Pancreas (tissue), 10 donors: ENCODE data around the gene ZFP30. TPM values are rescaled to one million over a fixed set of nuclear protein-coding genes. Genes with fewer than 3 reads are reported as not detected.
"Not testable (repeated sequence)": the region's sequence is repeated elsewhere in the genome, so short reads cannot be mapped to it uniquely, and the experiment has no call there.

Source experiments
- ATAC-seq, 4 donors: fragments of 200-7000 bp; cut with Tn5 transposase; one replicate each; pipeline versions ENCODE4 v1.8.0 to v1.9.1; 2020; ENCODE audit warnings: mild to moderate bottlenecking in 4 of 4, moderate library complexity in 4 of 4
- DNase-seq, 6 donors: peaks; one replicate each; pipeline ENCODE4 v3.0.0-alpha.2; 2020
- FAIRE-seq: peaks from 2 replicates; lab custom pipeline; 2012; peaks lifted over from hg19 to GRCh38; lab: Jason Lieb, UNC
- H3K27ac ChIP-seq, 4 donors: fragments of 200-600 bp; sonication (generic); 1 replicate in 3 of 4; 2 replicates in 1 of 4; pipeline versions ENCODE4 v1.5.0 to v1.8.0; 2020
- H3K27me3 ChIP-seq, 4 donors: fragments of 200-600 bp; one replicate each; pipeline ENCODE4 v1.8.0; 2021
- H3K36me3 ChIP-seq, 3 donors: fragments of 200-600 bp; sonication (generic) in 1 of 3; one replicate each; pipeline versions ENCODE4 v1.5.0 to v1.8.0; 2020 to 2021
- H3K4me1 ChIP-seq, 3 donors: fragments of 200-600 bp; one replicate each; pipeline ENCODE4 v1.8.0; 2021
- H3K4me3 ChIP-seq, 4 donors: fragments of 200-600 bp; sonication (generic) in 2 of 4; one replicate each; pipeline versions ENCODE4 v1.5.0 to v1.8.0; 2020 to 2021
- H3K9me3 ChIP-seq, 4 donors: fragments of 200-600 bp; one replicate each; pipeline ENCODE4 v1.8.0; 2021
- WGBS, 2 donors: extraction: QIAGEN DNeasy Blood & Tissue Kit; methylation state at CpG; one replicate each; pipeline ENCODE4 v1.1.7; 2013; 5-methylcytosine and 5-hydroxymethylcytosine counted together
- intact Hi-C, 3 donors: fragments of 100-400 bp; cut with DNase I; formaldehyde crosslinking; loops; one replicate each; pipeline versions ENCODE4 v1.11.1 to v1.14.2; 2022
- polyA plus RNA-seq, 2 donors: library from polyadenylated mRNA; stranded (reverse); fragments of 200-250 nt; gene quantifications; one replicate each; pipeline ENCODE4 v1.2.3, GENCODE V29; 2013
- total RNA-seq, 6 donors: library from RNA; stranded (reverse); fragmentation: NEBNext Ultra II Directional in 4 of 6; extraction: Animal tissue kit (Norgen Biotek cat#: 25700) in 4 of 6; gene quantifications; one replicate each; pipeline versions ENCODE4 v1.2.1 to v1.2.4, GENCODE V29; 2021 to 2023
- TF ChIP-seq, protein P1 (sequence below), 4 donors: fragments of 200-600 bp; sonication (generic) in 3 of 4; IDR thresholded peaks; one replicate each; pipeline versions ENCODE4 v1.5.0 to v1.8.0; 2021; ENCODE audit warnings: antibody characterized with exemption in 4 of 4
- donor health status: healthy with polysubstance abuse.
- donor health status: DM: no; HTN: no; CAD: no; lungs with moderate emphysema.
- donor health status: DM: no; HTN: no; CAD: no.
- donor health status: control.
- donor health status: control.
- donor health status: Bipolar disorder and iron deficiency.
- donor health status: DM: yes; HTN: yes; CAD: no.
- donor health status: DM: no; HTN: no; CAD: no.
- donor health status: DM: no; HTN: no; CAD: no.
- donor health status: DM: yes; HTN: yes; CAD: no.

The ZFP30 gene
- total and polyA plus RNA-seq, 8 donors: 2.6 to 8.2 (median 3.3) TPM

DNA sequence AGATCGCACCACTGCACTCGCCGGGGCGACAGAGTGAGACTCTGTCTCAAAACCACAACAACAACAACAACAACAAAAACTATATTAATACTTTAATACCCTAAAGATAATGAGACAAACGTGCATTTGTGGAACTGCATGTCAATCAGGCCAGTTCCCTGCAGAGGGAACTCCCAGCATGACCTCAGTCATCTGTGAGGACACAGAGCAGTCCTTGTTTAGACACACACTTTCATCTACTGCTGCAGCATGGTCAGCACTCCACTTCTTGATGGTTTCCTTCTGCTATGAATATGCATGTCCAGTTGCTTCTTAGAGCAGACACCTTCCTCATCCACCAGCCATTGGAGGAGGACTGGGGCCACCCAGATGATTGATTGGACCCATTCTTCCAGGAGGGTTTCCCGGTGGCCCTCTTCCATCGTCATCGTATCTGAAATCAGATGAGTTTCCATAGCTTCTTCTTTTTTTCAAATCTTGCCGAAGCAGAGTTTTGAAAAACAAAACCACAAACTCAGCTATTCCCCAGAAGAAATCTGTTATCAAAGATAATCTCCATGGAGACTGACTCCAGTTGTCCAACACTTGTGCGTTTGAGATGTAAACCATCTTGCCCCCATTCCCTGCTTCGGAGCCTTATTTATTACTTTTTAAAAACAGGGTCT is 37.8 kb upstream of the ZFP30 start:
- intact Hi-C loops: no loop called here
- no peaks in the 10 kb centered on the region for H3K36me3 ChIP-seq
- no peak for ATAC-seq
- no peak for DNase-seq
- TF ChIP-seq, protein P1, sequence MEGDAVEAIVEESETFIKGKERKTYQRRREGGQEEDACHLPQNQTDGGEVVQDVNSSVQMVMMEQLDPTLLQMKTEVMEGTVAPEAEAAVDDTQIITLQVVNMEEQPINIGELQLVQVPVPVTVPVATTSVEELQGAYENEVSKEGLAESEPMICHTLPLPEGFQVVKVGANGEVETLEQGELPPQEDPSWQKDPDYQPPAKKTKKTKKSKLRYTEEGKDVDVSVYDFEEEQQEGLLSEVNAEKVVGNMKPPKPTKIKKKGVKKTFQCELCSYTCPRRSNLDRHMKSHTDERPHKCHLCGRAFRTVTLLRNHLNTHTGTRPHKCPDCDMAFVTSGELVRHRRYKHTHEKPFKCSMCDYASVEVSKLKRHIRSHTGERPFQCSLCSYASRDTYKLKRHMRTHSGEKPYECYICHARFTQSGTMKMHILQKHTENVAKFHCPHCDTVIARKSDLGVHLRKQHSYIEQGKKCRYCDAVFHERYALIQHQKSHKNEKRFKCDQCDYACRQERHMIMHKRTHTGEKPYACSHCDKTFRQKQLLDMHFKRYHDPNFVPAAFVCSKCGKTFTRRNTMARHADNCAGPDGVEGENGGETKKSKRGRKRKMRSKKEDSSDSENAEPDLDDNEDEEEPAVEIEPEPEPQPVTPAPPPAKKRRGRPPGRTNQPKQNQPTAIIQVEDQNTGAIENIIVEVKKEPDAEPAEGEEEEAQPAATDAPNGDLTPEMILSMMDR (IDR thresholded peaks at IDR 0.05): no peak
- FAIRE-seq: no peak
- no peaks in the 10 kb centered on the region for H3K27me3 ChIP-seq
- H3K27ac ChIP-seq: no peak overlapping the region
- H3K4me1 ChIP-seq: no peaks in the 10 kb centered on the region
- no peak overlapping the region for H3K4me3 ChIP-seq
- whole genome bisulfite sequencing, 2 donors: 73 to 79% methylated on average over 11 of the region's 11 CpGs
- no peaks in the 10 kb centered on the region for H3K9me3 ChIP-seq

DNA sequence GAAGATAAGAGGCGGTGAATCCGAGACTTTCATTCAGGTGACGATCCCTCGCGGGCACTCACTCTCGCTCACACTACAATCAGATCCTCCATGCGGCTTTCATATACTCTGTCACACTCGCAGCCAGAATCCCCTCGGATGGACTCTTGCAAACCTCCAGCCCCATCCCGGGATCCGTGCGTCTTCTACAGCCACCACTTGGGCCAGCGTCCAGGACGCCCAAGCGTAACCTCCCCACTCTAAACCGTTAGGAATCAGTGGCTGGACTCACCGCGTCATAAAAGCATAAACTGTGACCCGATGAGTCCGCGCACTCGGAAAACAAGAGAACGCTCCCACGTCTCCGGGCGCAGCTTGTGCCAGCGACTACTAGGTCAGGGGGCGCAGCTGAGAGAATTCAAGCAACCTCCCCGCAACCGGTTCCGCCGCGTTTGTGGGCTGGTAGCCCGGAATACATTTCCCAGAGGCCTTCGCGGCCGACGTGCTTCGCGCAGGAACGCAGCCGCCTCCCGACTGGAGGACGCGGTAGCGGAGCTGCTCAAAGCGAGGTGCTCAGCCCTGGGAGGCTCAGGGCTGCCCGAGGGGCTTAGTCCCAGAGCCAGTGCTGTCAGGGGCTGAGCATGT is 36.7 kb upstream of the ZFP30 start:
- DNase-seq (peak; percentile 41 to 84 (median 62)), ATAC-seq (peak; percentile 75 to 97 (median 94)), FAIRE-seq (no peak)
- Histone ChIP-seq H3K9me3 (no peaks in the 10 kb centered on the region), H3K4me3 (peak overlapping the region; percentile 3 to 51 (median 20)), H3K4me1 (no peaks in the 10 kb centered on the region), H3K27ac (peak overlapping the region in 2 of 4 donors; percentile 55 to 69), H3K27me3 (no peaks in the 10 kb centered on the region), H3K36me3 (no peaks in the 10 kb centered on the region)
- intact Hi-C loops: no loop called here
- TF ChIP-seq, protein P1 (IDR thresholded peaks at IDR 0.05): no peak
- 1% methylated on average over 48 of the region's 48 CpGs for WGBS, 2 donors

DNA sequence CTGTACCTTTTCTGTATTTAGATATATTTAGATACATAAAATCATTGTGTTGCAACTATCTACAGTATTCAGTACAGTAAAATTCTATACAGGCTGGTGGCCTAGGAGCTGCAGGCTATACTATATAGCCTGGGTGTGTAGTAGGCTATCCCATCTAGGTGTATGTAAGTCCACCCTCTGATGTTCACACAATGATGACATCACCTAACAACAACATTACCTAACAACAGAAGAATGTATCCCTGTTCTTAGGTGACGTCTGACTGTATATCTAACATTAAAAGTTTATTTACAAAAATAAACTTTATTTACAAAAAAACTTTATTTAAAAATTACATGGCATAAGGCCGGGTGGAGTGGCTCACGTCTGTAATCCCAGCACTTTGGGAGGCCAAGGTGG is 28.3 kb upstream of the ZFP30 start:
- Histone ChIP-seq H3K4me1 (no peaks in the 10 kb centered on the region), H3K27me3 (no peaks in the 10 kb centered on the region), H3K9me3 (no peaks in the 10 kb centered on the region), H3K27ac (no peak overlapping the region), H3K36me3 (no peaks in the 10 kb centered on the region), H3K4me3 (no peak overlapping the region)
- TF ChIP-seq, protein P1 (IDR thresholded peaks at IDR 0.05): no peak
- DNase-seq (no peak), FAIRE-seq (no peak), ATAC-seq (no peak)
- intact Hi-C loops: no loop called here
- WGBS, 2 donors: 52 to 78% methylated on average over 3 of the region's 3 CpGs

- ATAC-seq: no peak
- no peak overlapping the region for H3K4me3 ChIP-seq
- DNase-seq: no peak
- TF ChIP-seq, protein P1 (IDR thresholded peaks at IDR 0.05): no peak
- no peaks in the 10 kb centered on the region for H3K36me3 ChIP-seq
- no peak overlapping the region for H3K27ac ChIP-seq
- intact Hi-C loops: no loop called here
- WGBS, 2 donors: 76 to 83% methylated on average over 6 of the region's 6 CpGs
- H3K9me3 ChIP-seq: peaks cover 0 to 3% (median 0%) of the 10 kb centered on the region in 4 donors
- no peaks in the 10 kb centered on the region for H3K27me3 ChIP-seq
- H3K4me1 ChIP-seq: no peaks in the 10 kb centered on the region
- FAIRE-seq: no peak
Observed at GRCh38 chr19:37669450-37669914, 14.2 kb upstream of the ZFP30 start.

- H3K4me1 ChIP-seq: peaks cover 3 to 12% (median 8%) of the 10 kb centered on the region in 3 donors
- DNase-seq, H3K27me3 ChIP-seq, intact Hi-C loops, ATAC-seq, FAIRE-seq, H3K4me3 ChIP-seq, H3K36me3 ChIP-seq, H3K27ac ChIP-seq, H3K9me3 ChIP-seq: not testable (repeated sequence)
- WGBS, 2 donors: 95 to 98% methylated on average over 8 of the region's 8 CpGs
Observed at GRCh38 chr19:37657157-37657556, 1.9 kb upstream of the ZFP30 start.
